Activated CD4-positive, alpha-beta T cell treated with anti-CD3 and anti-CD28 coated beads for 48 hours (primary cell): ENCODE data around the gene NCAPD3.
"Not testable (repeated sequence)": the region's sequence is repeated elsewhere in the genome, so short reads cannot be mapped to it uniquely, and the experiment has no call there.

Experiments
- DNase-seq: peaks from one replicate; pipeline ENCODE4 v3.0.0-alpha.2; 2020

The NCAPD3 gene

GRCh38 chr11:134223836-134224709 is at the start of gene NCAPD3, which contains the start of gene VPS26B:
Gene NCAPD3, minus strand, starts transcription at chr11:134223967. Its CDS starts 41 bp downstream, at chr11:134223926.
Gene VPS26B, plus strand, starts transcription at chr11:134224671. Its CDS starts 452 bp downstream, at chr11:134225123.
- peak; percentile 98 for DNase-seq

- DNase-seq = no peak
Observed at GRCh38 chr11:134273317-134273712, 49.5 kb upstream of the NCAPD3 start.

- no peak for DNase-seq
Observed at GRCh38 chr11:134272381-134273316, 48.9 kb upstream of the NCAPD3 start.

GRCh38 chr11:134271978-134272377 is 48.2 kb upstream of the NCAPD3 start:
- DNase-seq = no peak

GRCh38 chr11:134270250-134270714 is 46.5 kb upstream of the NCAPD3 start:
- no peak for DNase-seq

GRCh38 chr11:134267966-134268365 is 44.2 kb upstream of the NCAPD3 start:
- no peak for DNase-seq

- DNase-seq = no peak
Observed at GRCh38 chr11:134267461-134267860, 43.7 kb upstream of the NCAPD3 start.

GRCh38 chr11:134266841-134267251 is 43.1 kb upstream of the NCAPD3 start:
- DNase-seq = no peak

- no peak for DNase-seq
Observed at GRCh38 chr11:134266440-134266839, 42.7 kb upstream of the NCAPD3 start.

GRCh38 chr11:134264966-134265764 is 41.4 kb upstream of the NCAPD3 start:
- DNase-seq = no peak

- peak; percentile 45 for DNase-seq
Observed at GRCh38 chr11:134261626-134262488, 38.1 kb upstream of the NCAPD3 start.

GRCh38 chr11:134260983-134261382 is 37.2 kb upstream of the NCAPD3 start:
- no peak for DNase-seq

GRCh38 chr11:134260503-134260902 is 36.7 kb upstream of the NCAPD3 start:
- DNase-seq = no peak

GRCh38 chr11:134258577-134258976 is 34.8 kb upstream of the NCAPD3 start:
- no peak for DNase-seq

GRCh38 chr11:134257101-134257500 is 33.3 kb upstream of the NCAPD3 start:
- DNase-seq = no peak

GRCh38 chr11:134255184-134255561 is 31.4 kb upstream of the NCAPD3 start:
- not testable (repeated sequence) for DNase-seq

GRCh38 chr11:134254433-134255183 is 30.8 kb upstream of the NCAPD3 start:
- DNase-seq = no peak

GRCh38 chr11:134253188-134253993 is 29.6 kb upstream of the NCAPD3 start, which contains the start of the genes ACAD8 and THYN1:
Gene ACAD8, plus strand, starts transcription at chr11:134253568. Its CDS starts 33 bp downstream, at chr11:134253601.
Gene THYN1, minus strand, starts transcription at chr11:134253352. Its CDS starts 470 bp downstream, at chr11:134252882.
- DNase-seq = peak; percentile 97
